Chondrocyte (in vitro differentiated cells): ENCODE data around the gene NUDC. TPM values are rescaled to one million over a fixed set of nuclear protein-coding genes. Genes with fewer than 3 reads are reported as not detected.
"Not testable (repeated sequence)": the region's sequence is repeated elsewhere in the genome, so short reads cannot be mapped to it uniquely, and the experiment has no call there.

ENCODE experiments used
- DNase-seq: peaks from one replicate; pipeline ENCODE4 v3.0.0; 2021; ENCODE audit warnings: mixed read lengths, low spot score
- H3K27ac Mint-ChIP-seq: one replicate; pipeline ENCODE4 v1.8.0; 2021; ENCODE audit warnings: mild to moderate bottlenecking, moderate library complexity, mixed read lengths; ENCODE audit not compliant: unreplicated experiment
- H3K27me3 Mint-ChIP-seq: 2 replicates; pipeline ENCODE4 v1.8.0; 2021; ENCODE audit warnings: low read depth, mixed read lengths
- H3K36me3 Mint-ChIP-seq: 2 replicates; pipeline ENCODE4 v1.8.0; 2021; ENCODE audit warnings: low read depth, mixed read lengths
- H3K4me1 Mint-ChIP-seq: 2 replicates; pipeline ENCODE4 v1.8.0; 2021; ENCODE audit warnings: low read depth, mild to moderate bottlenecking, mixed read lengths
- H3K4me3 Mint-ChIP-seq: one replicate; pipeline ENCODE4 v1.8.0; 2021; ENCODE audit warnings: mild to moderate bottlenecking, moderate library complexity, mixed read lengths; ENCODE audit not compliant: unreplicated experiment
- H3K9me3 Mint-ChIP-seq: 2 replicates; pipeline ENCODE4 v1.8.0; 2021; ENCODE audit warnings: low read depth, mixed read lengths
- long read RNA-seq: library from polyadenylated mRNA; stranded (forward); transcript quantifications from one replicate; pipeline ENCODE4 v2.0.0, GENCODE V29; 2021
- total RNA-seq: library from RNA; stranded (reverse); gene quantifications from 3 replicates; pipeline ENCODE4 v1.2.1, GENCODE V29; 2021
- TF ChIP-seq, protein P1 (sequence below): fragments of 200-600 bp; sonication (generic); IDR thresholded peaks from 2 replicates; pipeline ENCODE4 v1.5.0; 2021; ENCODE audit warnings: antibody characterized with exemption, mild to moderate bottlenecking, moderate library complexity

The NUDC gene
- 44.4 to 53.7 TPM (median 45.8 TPM) in 3 replicates for total RNA-seq
- long read RNA-seq, transcript NUDC-204 (2 exons, 607 nt): minor isoform, 75 of 278 reads
- long read RNA-seq, transcript NUDC-201 (9 exons, 1,800 nt): major isoform, 185 of 278 reads
- long read RNA-seq, partial matches to known transcripts: 0 of 278 reads
- long read RNA-seq, other reads (novel, unspliced or antisense): 18 of 278 reads

- H3K27ac Mint-ChIP-seq: peak within 1 kb of the TSS; percentile 97
- peaks cover 25% of the 10 kb centered on the region for H3K4me1 Mint-ChIP-seq
- H3K27me3 Mint-ChIP-seq: no peaks in the 10 kb centered on the region
- DNase-seq: peak; percentile 99
- H3K9me3 Mint-ChIP-seq: no peaks in the 10 kb centered on the region
- H3K4me3 Mint-ChIP-seq: peak within 1 kb of the TSS; percentile 95
- TF ChIP-seq, protein P1, sequence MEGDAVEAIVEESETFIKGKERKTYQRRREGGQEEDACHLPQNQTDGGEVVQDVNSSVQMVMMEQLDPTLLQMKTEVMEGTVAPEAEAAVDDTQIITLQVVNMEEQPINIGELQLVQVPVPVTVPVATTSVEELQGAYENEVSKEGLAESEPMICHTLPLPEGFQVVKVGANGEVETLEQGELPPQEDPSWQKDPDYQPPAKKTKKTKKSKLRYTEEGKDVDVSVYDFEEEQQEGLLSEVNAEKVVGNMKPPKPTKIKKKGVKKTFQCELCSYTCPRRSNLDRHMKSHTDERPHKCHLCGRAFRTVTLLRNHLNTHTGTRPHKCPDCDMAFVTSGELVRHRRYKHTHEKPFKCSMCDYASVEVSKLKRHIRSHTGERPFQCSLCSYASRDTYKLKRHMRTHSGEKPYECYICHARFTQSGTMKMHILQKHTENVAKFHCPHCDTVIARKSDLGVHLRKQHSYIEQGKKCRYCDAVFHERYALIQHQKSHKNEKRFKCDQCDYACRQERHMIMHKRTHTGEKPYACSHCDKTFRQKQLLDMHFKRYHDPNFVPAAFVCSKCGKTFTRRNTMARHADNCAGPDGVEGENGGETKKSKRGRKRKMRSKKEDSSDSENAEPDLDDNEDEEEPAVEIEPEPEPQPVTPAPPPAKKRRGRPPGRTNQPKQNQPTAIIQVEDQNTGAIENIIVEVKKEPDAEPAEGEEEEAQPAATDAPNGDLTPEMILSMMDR: peak; percentile 8
- peaks cover 2% of the 10 kb centered on the region for H3K36me3 Mint-ChIP-seq
Measured at GRCh38 chr1:26921540-26922430, at the start of gene NUDC. TSS of gene NUDC (plus strand) at chr1:26921743. CDS start at chr1:26921849, 106 bp downstream.

DNA sequence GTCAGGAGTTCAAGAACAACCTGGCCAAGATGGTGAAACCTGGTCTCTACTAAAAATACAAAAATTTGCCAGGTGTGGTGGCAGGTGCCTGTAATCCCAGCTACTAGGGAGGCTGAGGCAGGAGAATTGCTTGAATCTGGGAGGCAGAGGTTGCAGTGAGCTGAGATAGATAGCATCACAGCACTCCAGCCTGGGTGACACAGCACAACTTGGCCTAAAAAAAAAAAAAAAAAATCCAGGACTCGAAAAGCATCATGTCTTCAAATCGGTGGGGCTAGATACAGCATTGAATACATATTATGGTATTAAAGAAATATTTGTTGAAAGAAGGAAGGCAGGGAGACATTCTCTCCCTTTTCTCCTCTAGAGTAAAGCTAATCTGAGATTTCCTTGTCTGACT, 48.4 kb upstream of the NUDC start:
- not testable (repeated sequence) for H3K36me3 Mint-ChIP-seq, DNase-seq

GRCh38 chr1:26874896-26875295, 46.6 kb upstream of the NUDC start:
- Mint-ChIP-seq H3K27ac (no peak overlapping the region), H3K27me3 (no peaks in the 10 kb centered on the region), H3K36me3 (peaks cover 2% of the 10 kb centered on the region), H3K4me1 (no peaks in the 10 kb centered on the region), H3K9me3 (no peaks in the 10 kb centered on the region), H3K4me3 (no peak overlapping the region)
- no peak for DNase-seq
- TF ChIP-seq, protein P1: no peak

More for the DNA sequence above, 48.4 kb upstream of the NUDC start:
- not testable (repeated sequence) for H3K27ac Mint-ChIP-seq, H3K4me3 Mint-ChIP-seq, H3K27me3 Mint-ChIP-seq, H3K4me1 Mint-ChIP-seq, H3K9me3 Mint-ChIP-seq

DNA sequence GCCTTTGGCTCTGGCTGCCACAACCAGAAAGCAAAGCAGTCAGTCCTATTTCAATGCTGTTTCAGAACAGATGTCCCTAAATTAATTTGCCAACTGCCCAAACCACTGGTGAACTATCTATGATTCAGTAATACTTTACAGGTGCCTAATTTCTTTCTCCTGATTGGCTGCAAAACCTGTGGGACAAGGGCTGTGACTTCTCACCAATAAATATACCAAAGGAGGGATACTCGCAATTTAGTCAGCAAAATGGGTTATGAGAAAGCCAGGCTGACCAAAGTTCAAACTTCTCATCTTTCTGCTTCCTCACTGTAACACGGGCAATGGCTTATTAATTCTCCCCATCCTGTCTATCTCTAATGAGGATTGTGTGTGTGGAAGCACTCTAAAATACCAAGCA, 44.2 kb upstream of the NUDC start:
- H3K9me3 Mint-ChIP-seq: no peaks in the 10 kb centered on the region
- no peaks in the 10 kb centered on the region for H3K27me3 Mint-ChIP-seq
- no peak overlapping the region for H3K27ac Mint-ChIP-seq
- peaks cover 9% of the 10 kb centered on the region for H3K36me3 Mint-ChIP-seq
- TF ChIP-seq, protein P1: no peak
- no peaks in the 10 kb centered on the region for H3K4me1 Mint-ChIP-seq
- no peak overlapping the region for H3K4me3 Mint-ChIP-seq
- DNase-seq: no peak

DNA sequence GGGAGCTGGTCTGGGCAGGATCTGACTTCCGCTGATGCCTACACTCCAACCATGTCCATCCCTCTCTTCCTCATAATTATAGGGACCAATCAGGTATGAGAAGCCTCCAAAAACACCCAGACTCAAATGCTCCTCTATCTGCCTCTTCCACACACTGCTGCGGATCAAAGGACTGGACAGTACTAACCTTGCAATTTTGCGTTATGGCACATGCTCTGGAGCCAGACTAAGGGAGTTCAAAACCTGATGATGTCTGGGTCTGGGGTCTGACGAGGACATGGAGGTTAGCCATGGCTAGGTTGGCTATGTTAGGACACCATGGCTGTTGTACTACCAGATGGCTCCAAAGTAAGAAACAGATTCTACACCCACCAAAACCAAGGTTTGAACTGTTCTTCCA, 41.8 kb upstream of the NUDC start:
- no peaks in the 10 kb centered on the region for H3K27me3 Mint-ChIP-seq
- H3K36me3 Mint-ChIP-seq: peaks cover 27% of the 10 kb centered on the region
- no peaks in the 10 kb centered on the region for H3K4me1 Mint-ChIP-seq
- DNase-seq: no peak
- no peak overlapping the region for H3K4me3 Mint-ChIP-seq
- H3K9me3 Mint-ChIP-seq: no peaks in the 10 kb centered on the region
- H3K27ac Mint-ChIP-seq: no peak overlapping the region
- TF ChIP-seq, protein P1: no peak

- not testable (repeated sequence) for H3K9me3 Mint-ChIP-seq, H3K27me3 Mint-ChIP-seq, H3K4me3 Mint-ChIP-seq, H3K27ac Mint-ChIP-seq, DNase-seq, H3K4me1 Mint-ChIP-seq
- peaks cover 35% of the 10 kb centered on the region for H3K36me3 Mint-ChIP-seq
Measured at GRCh38 chr1:26881611-26882010, 39.9 kb upstream of the NUDC start.
